Frontal cortex (tissue), 4 donors: ENCODE data around the gene PAXX. TPM values are rescaled to one million over a fixed set of nuclear protein-coding genes. Genes with fewer than 3 reads are reported as not detected.

Source experiments
- DNase-seq, 2 donors: peaks; one replicate each; pipeline ENCODE4 v3.0.0; 2012; ENCODE audit warnings: low spot score in 2 of 2
- FAIRE-seq: peaks from 2 replicates; lab custom pipeline; 2012; peaks lifted over from hg19 to GRCh38; lab: Jason Lieb, UNC
- total RNA-seq: library from RNA; depleted of rRNA; stranded (reverse); fragments of >200 nt; gene quantifications from one replicate; pipeline ENCODE4 v1.2.3, GENCODE V29; 2014
- donor health status: control.
- donor health status: control.
- donor health status: control.

PAXX gene
- total RNA-seq, 1 donor from 2014 or later, result 13.5 TPM

- DNase-seq (no peak), FAIRE-seq (no peak)
Observed at GRCh38 chr9:136952876-136953770, 39.1 kb upstream of the PAXX start.

GRCh38 chr9:136953771-136954269 lies 38.4 kb upstream of the PAXX start:
- DNase-seq (no peak), FAIRE-seq (no peak)

- DNase-seq (no peak), FAIRE-seq (no peak)
Observed at GRCh38 chr9:136954270-136955083, 37.7 kb upstream of the PAXX start.

- FAIRE-seq (no peak), DNase-seq (no peak)
Observed at GRCh38 chr9:136955202-136955942, 36.9 kb upstream of the PAXX start.

- DNase-seq (no peak), FAIRE-seq (no peak)
Observed at GRCh38 chr9:136955943-136956335, 36.3 kb upstream of the PAXX start.

- no peak for FAIRE-seq
- no peak for DNase-seq
Observed at GRCh38 chr9:136956604-136957003, 35.6 kb upstream of the PAXX start.

- FAIRE-seq (no peak), DNase-seq (no peak)
Observed at GRCh38 chr9:136957461-136957860, 34.8 kb upstream of the PAXX start.

GRCh38 chr9:136957901-136958300 lies 34.3 kb upstream of the PAXX start:
- DNase-seq (no peak), FAIRE-seq (no peak)

- DNase-seq (no peak), FAIRE-seq (no peak)
Observed at GRCh38 chr9:136958473-136958872, 33.7 kb upstream of the PAXX start.

- no peak for DNase-seq
- no peak for FAIRE-seq
Observed at GRCh38 chr9:136958898-136959850, 33.0 kb upstream of the PAXX start.

GRCh38 chr9:136960212-136960937 lies 31.8 kb upstream of the PAXX start:
- no peak for DNase-seq
- FAIRE-seq, result no peak

- DNase-seq (no peak), FAIRE-seq (no peak)
Observed at GRCh38 chr9:136960938-136961275, 31.3 kb upstream of the PAXX start.

GRCh38 chr9:136961279-136962065 lies 30.8 kb upstream of the PAXX start:
- peak; percentile 65 to 74 for DNase-seq
- FAIRE-seq, result no peak

- FAIRE-seq (no peak), DNase-seq (no peak)
Observed at GRCh38 chr9:136962163-136962562, 30.1 kb upstream of the PAXX start.

GRCh38 chr9:136962701-136963248 lies 29.4 kb upstream of the PAXX start:
- DNase-seq (no peak), FAIRE-seq (no peak)

GRCh38 chr9:136963341-136963740 lies 28.9 kb upstream of the PAXX start:
- FAIRE-seq (no peak), DNase-seq (no peak)

GRCh38 chr9:136963751-136964150 lies 28.5 kb upstream of the PAXX start:
- no peak for DNase-seq
- FAIRE-seq, result no peak
